SK-N-SH (cell line): Measurements from ENCODE around the gene MBTPS1.

ENCODE experiments used
- EP300 ChIP-seq, 2 experiments: IDR thresholded peaks; 2 replicates each; pipeline versions ENCODE4 v1.4.0 to v1.6.1; 2012; ENCODE audit warnings: borderline replicate concordance in 1 of 2, low read depth in 1 of 2, low read length in 1 of 2
- FOXM1 ChIP-seq: IDR thresholded peaks from 2 replicates; pipeline ENCODE4 v1.4.0; 2012; ENCODE audit warnings: low read depth, mild to moderate bottlenecking
- MEF2A ChIP-seq: IDR thresholded peaks from 2 replicates; pipeline ENCODE4 v1.4.0; 2012; ENCODE audit warnings: low read depth, borderline replicate concordance
- POLR2AphosphoS5 ChIP-seq: IDR thresholded peaks from 2 replicates; pipeline ENCODE4 v1.6.1; 2012; ENCODE audit warnings: low read depth, low read length
- RCOR1 ChIP-seq: fragments of 150-350 bp; IDR thresholded peaks from 2 replicates; pipeline ENCODE4 v1.6.1; 2017; ENCODE audit warnings: antibody characterized with exemption, low read length
- YY1 ChIP-seq: IDR thresholded peaks from 2 replicates; pipeline ENCODE4 v1.4.0; 2012; ENCODE audit warnings: low read depth, mild to moderate bottlenecking
- TF ChIP-seq, protein P1 (sequence below): IDR thresholded peaks from 2 replicates; pipeline ENCODE4; 2012
- TF ChIP-seq, protein P2 (sequence below): fragments of 200-600 bp; sonication (generic); IDR thresholded peaks from 2 replicates; pipeline ENCODE4 v1.6.1; 2017; ENCODE audit warnings: antibody characterized with exemption, mild to moderate bottlenecking, moderate library complexity

DNA sequence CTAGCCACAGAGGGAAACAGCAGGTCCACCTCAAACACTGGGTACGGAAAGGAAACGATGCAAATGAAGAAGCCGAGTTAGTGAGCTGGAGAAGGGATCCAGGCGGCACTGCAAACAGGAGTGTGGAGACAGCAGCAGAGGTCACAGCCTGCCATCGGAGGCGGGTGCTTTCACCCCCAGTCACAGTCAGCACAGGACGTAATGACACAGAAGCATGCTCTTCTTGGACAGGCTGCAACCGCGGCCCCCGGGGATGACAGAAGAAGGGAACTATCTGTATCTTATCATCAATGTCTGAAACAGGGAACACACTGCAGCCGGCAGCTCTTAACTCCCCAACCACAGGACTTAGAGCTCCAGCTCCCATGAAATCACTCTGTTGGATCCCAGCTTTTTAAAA is 58.1 kb downstream of the MBTPS1 start:
- TF ChIP-seq POLR2AphosphoS5 (no peak), MEF2A (no peak), YY1 (no peak), FOXM1 (no peak), RCOR1 (no peak), EP300 (IDR thresholded peaks at IDR 0.05; ENCODE audit: borderline replicate concordance in 1 of 2, low read depth in 1 of 2, low read length in 1 of 2) (no peak)
- TF ChIP-seq, protein P1, sequence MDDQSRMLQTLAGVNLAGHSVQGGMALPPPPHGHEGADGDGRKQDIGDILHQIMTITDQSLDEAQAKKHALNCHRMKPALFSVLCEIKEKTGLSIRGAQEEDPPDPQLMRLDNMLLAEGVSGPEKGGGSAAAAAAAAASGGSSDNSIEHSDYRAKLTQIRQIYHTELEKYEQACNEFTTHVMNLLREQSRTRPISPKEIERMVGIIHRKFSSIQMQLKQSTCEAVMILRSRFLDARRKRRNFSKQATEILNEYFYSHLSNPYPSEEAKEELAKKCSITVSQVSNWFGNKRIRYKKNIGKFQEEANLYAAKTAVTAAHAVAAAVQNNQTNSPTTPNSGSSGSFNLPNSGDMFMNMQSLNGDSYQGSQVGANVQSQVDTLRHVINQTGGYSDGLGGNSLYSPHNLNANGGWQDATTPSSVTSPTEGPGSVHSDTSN = no peak
- TF ChIP-seq, protein P2, sequence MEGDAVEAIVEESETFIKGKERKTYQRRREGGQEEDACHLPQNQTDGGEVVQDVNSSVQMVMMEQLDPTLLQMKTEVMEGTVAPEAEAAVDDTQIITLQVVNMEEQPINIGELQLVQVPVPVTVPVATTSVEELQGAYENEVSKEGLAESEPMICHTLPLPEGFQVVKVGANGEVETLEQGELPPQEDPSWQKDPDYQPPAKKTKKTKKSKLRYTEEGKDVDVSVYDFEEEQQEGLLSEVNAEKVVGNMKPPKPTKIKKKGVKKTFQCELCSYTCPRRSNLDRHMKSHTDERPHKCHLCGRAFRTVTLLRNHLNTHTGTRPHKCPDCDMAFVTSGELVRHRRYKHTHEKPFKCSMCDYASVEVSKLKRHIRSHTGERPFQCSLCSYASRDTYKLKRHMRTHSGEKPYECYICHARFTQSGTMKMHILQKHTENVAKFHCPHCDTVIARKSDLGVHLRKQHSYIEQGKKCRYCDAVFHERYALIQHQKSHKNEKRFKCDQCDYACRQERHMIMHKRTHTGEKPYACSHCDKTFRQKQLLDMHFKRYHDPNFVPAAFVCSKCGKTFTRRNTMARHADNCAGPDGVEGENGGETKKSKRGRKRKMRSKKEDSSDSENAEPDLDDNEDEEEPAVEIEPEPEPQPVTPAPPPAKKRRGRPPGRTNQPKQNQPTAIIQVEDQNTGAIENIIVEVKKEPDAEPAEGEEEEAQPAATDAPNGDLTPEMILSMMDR = no peak
